Activated CD4-positive, alpha-beta T cell treated with anti-CD3 and anti-CD28 coated beads, Interleukin-2, amount 50 U/mL, for 48 hours (primary cell): Measurements from ENCODE around the gene CCDC24.
A peak's percentile ranks its signal among the peaks of the same experiment; 100 is the strongest.

Experiments used
- DNase-seq, 2 experiments: peaks; one replicate each; pipeline ENCODE4 v3.0.0-alpha.2; 2020

CCDC24 gene

DNA sequence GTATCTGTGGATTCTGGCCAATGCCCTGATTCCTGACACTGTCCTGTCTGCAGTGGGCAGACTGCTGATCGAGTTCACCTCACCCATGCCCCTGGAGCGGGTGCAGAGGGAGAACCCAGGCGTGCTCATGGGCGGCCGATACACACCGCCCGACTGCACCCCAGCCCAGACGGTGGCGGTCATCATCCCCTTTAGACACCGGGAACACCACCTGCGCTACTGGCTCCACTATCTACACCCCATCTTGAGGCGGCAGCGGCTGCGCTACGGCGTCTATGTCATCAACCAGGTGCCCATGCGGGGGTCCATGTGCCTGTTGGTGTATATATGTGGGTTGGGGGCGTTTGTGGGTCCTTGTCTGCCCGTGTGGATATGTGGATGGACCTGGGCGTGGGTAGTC, 9.8 kb upstream of the CCDC24 start:
- DNase-seq = no peak

- no peak for DNase-seq
Measured at GRCh38 chr1:43982241-43982640, 9.2 kb upstream of the CCDC24 start.

GRCh38 chr1:43982808-43983207, 8.6 kb upstream of the CCDC24 start:
- no peak for DNase-seq

- DNase-seq = no peak
Measured at GRCh38 chr1:43983253-43983899, 8.0 kb upstream of the CCDC24 start.

GRCh38 chr1:43984855-43985254, 6.5 kb upstream of the CCDC24 start:
- no peak for DNase-seq

DNA sequence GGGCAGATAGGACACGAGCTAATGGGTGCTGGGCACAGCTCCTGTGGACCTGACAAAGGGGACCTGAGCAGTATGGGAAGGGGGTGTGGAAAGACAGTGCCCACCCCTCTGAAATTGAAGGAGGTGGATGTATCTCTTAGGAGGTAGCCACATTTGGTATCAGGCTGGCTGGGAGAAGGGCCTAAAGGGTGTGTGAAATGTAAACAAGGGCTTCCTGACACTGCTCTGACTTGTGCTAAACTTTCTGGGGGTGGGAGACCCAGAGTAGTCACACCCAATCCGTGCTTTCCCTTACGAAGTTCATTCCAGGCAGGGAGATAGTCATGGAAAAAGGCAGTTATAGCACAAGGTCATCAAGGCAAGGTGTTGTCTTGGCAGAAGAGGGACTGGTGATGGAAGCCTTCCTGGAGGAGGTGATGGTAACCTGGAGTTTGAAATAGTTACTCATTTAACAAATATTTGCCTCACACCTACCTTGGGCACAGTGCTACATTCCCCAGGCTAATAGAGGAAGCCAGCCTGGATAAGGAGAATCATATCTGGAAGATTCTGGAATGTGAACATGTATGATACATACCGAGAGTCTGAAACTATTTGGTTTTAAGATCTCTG, 5.3 kb upstream of the CCDC24 start:
- DNase-seq = no peak

DNA sequence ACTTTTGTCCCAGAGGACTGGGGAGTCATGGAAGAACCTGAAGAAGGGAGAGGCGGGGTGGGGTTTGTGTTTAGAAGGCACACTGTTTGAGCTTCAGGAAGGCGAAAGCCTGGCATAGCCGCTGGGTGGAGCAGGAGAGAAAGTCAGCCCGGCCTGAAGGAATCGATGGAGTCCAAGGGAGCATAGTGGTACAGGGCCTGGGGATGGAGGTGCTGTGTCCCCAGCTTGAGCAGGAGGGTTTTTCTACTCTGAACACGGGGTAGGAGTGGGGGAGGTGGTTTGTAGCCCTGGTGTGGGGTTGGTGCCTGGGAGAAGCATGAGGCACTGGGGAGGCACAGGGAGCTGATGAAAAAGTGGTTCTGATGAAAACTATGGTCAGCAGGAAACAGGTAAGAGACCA, 4.7 kb upstream of the CCDC24 start:
- DNase-seq = no peak

DNA sequence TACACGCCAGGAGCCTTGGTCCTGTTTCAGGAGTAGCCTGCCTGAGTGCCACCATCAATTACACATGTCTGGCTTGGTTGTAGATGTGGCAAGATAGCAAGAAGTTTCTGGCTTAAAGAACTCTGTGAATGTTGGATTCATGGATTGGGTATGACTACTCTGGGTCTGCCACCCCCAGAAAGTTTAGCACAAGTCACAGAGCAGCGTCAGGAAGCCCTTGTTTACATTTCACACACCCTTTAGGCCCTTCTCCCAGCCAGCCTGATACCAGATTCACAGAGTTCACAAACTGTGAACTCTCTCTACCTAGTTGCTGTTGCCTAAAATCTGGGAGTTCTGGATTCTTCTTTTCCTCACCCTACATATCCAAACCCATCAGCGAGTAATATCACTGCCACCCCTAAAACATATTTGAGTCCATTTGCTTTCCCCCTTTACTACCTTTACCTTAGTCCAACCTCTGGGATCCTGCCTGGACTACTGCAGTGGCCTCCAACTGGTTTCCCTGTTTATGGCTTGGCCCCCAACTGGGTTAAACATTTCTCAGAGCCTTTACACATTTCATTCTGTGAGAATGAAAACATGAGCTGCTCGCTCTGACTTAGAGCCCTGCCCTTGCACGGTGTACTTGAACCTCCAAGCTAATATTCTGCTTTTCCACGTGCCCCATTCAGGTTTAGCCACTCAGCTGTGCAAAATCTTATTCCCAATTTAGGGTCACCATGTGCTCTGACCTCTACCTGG, 4.1 kb upstream of the CCDC24 start:
- DNase-seq = no peak

GRCh38 chr1:43990271-43991199, 864 bp upstream of the CCDC24 start:
- DNase-seq = peak in 1 of 2 experiments; percentile 13

- DNase-seq = no peak
Measured at GRCh38 chr1:43991200-43991475, 261 bp upstream of the CCDC24 start.

GRCh38 chr1:43992232-43992995, 1.0 kb downstream of the CCDC24 start:
- DNase-seq = no peak

- no peak for DNase-seq
Measured at GRCh38 chr1:43993206-43993914, 2.0 kb downstream of the CCDC24 start.

- no peak for DNase-seq
Measured at GRCh38 chr1:43994071-43994470, 2.7 kb downstream of the CCDC24 start.

GRCh38 chr1:43994794-43995790, 3.7 kb downstream of the CCDC24 start:
- no peak for DNase-seq

- no peak for DNase-seq
Measured at GRCh38 chr1:43995984-43996732, 4.8 kb downstream of the CCDC24 start.

DNA sequence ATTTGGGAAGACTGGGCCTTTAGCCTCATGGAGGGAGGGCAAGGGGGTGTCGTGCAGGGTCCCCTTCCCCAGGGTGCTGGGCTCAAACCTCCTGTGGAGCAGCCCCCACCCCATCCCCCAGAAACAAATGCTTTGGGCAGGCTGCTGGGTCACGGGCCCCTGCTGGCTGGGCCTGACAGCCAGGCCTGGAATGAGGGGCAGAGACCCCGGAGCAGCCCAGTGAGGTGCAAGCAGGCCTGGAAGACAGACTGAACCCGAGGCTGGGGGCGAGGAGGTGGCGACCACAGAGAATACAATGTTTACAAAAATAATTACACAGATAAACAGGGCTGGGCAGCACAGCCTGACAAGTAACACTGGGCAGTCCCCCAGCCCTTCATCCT, 5.3 kb downstream of the CCDC24 start:
- DNase-seq = no peak

- no peak for DNase-seq
Measured at GRCh38 chr1:43997295-43997999, 6.0 kb downstream of the CCDC24 start.

GRCh38 chr1:43998000-43998378, 6.6 kb downstream of the CCDC24 start:
- no peak for DNase-seq

DNA sequence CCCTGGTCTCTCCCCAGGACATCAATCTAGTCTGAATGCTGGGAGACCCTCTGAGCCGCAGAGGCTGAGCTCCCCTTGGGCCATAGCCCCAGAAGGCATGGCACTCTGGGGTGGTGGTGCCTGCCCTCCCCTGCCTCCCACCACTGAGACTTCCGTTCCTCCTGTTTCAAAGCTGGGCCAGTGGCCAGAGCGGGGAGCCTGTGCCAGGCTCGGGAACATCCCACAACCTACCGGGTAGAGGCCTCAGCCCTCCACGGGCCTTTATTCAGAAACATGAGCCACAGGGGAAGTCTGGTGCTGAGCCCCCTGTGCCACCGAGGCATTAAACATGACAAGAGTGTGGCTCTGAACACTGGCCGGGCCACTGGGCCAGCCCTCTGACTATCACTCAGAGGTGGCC, 8.1 kb downstream of the CCDC24 start:
- no peak for DNase-seq
